GM23338 (cell line): ENCODE results near the gene NLRX1. TPM values are rescaled to one million over a fixed set of nuclear protein-coding genes. Genes with fewer than 3 reads are reported as not detected.

Experiments
- ATAC-seq: fragments of 200-7000 bp; cut with Tn5 transposase; 3 replicates; pipeline ENCODE4 v1.9.1; 2020
- DNase-seq: peaks from one replicate; pipeline ENCODE4 v3.0.0-alpha.2; 2015; ENCODE audit warnings: low spot score
- H2AFZ ChIP-seq: fragments of 200-600 bp; sonication (generic); 2 replicates; pipeline ENCODE4 v1.8.0; 2016; ENCODE audit warnings: antibody characterized with exemption, mild to moderate bottlenecking, moderate library complexity
- H3F3A ChIP-seq: fragments of 200-600 bp; sonication (generic); replicated peaks from 2 replicates; pipeline ENCODE4 v1.8.0; 2017; ENCODE audit warnings: antibody characterized with exemption, mixed run types, low read depth
- H3K27ac ChIP-seq: fragments of 200-600 bp; sonication (generic); 2 replicates; pipeline ENCODE4 v1.6.1; 2016; ENCODE audit warnings: low read depth
- H3K27me3 ChIP-seq: fragments of 200-600 bp; sonication (generic); 2 replicates; pipeline ENCODE4 v1.8.0; 2016; ENCODE audit warnings: mild to moderate bottlenecking, mixed run types, moderate library complexity; ENCODE audit not compliant: insufficient read depth
- H3K36me3 ChIP-seq: fragments of 200-600 bp; sonication (generic); 2 replicates; pipeline ENCODE4 v1.8.0; 2016; ENCODE audit warnings: mild to moderate bottlenecking; ENCODE audit not compliant: insufficient read depth
- H3K4me1 ChIP-seq: fragments of 200-600 bp; sonication (generic); 2 replicates; pipeline ENCODE4 v1.8.0; 2016; ENCODE audit warnings: mild to moderate bottlenecking, moderate library complexity; ENCODE audit not compliant: insufficient read depth
- H3K4me2 ChIP-seq: fragments of 200-600 bp; sonication (generic); 2 replicates; pipeline ENCODE4 v1.7.1; 2017; ENCODE audit warnings: mixed run types
- H3K4me3 ChIP-seq: fragments of 200-600 bp; sonication (generic); 2 replicates; pipeline ENCODE4 v1.6.1; 2016; ENCODE audit warnings: mixed run types
- H3K79me2 ChIP-seq: fragments of 200-600 bp; sonication (generic); replicated peaks from 2 replicates; pipeline ENCODE4 v1.8.0; 2017; ENCODE audit warnings: mild to moderate bottlenecking; ENCODE audit not compliant: insufficient read depth
- H3K9me2 ChIP-seq: fragments of 200-600 bp; sonication (generic); 2 replicates; pipeline ENCODE4 v1.8.0; 2017; ENCODE audit not compliant: insufficient read depth
- H4K20me1 ChIP-seq: fragments of 200-600 bp; sonication (generic); replicated peaks from 2 replicates; pipeline ENCODE4 v1.8.0; 2017; ENCODE audit warnings: mild to moderate bottlenecking; ENCODE audit not compliant: insufficient read depth
- H3K27ac Mint-ChIP-seq: 2 replicates; pipeline ENCODE4 v1.8.0; 2020; ENCODE audit warnings: inconsistent platforms, mild to moderate bottlenecking, moderate library complexity, mixed read lengths
- H3K27me3 Mint-ChIP-seq: 3 replicates; pipeline ENCODE4 v1.8.0; 2022; ENCODE audit warnings: low read depth, mild to moderate bottlenecking, moderate library complexity, mixed read lengths, inconsistent platforms; ENCODE audit not compliant: insufficient read depth, poor library complexity
- H3K36me3 Mint-ChIP-seq: 3 replicates; pipeline ENCODE4 v1.8.0; 2021; ENCODE audit warnings: low read depth, mild to moderate bottlenecking, inconsistent platforms, moderate library complexity, mixed read lengths
- H3K4me1 Mint-ChIP-seq: 3 replicates; pipeline ENCODE4 v1.8.0; 2020; ENCODE audit warnings: mild to moderate bottlenecking, inconsistent platforms, mixed read lengths
- H3K4me3 Mint-ChIP-seq: 3 replicates; pipeline ENCODE4 v1.8.0; 2021; ENCODE audit warnings: moderate library complexity, mild to moderate bottlenecking, inconsistent platforms, mixed read lengths
- H3K9me3 Mint-ChIP-seq: 3 replicates; pipeline ENCODE4 v1.8.0; 2020; ENCODE audit warnings: moderate library complexity, mild to moderate bottlenecking, inconsistent platforms, mixed read lengths
- CREB1 ChIP-seq: fragments of 250-450 bp; sonication (Bioruptor Pico); IDR thresholded peaks from 2 replicates; pipeline ENCODE4 v1.5.0; 2020; ENCODE audit warnings: low read depth, mild to moderate bottlenecking, moderate library complexity
- CTCF ChIP-seq, 2 experiments: fragments of 200-600 bp in 1 of 2; sonication (generic) in 1 of 2; conservative IDR thresholded peaks; 2 replicates each; pipeline versions ENCODE4 v1.5.1 to v1.6.1; 2016 to 2017; ENCODE audit warnings: antibody characterized with exemption in 2 of 2, low read depth in 2 of 2, mild to moderate bottlenecking in 2 of 2, moderate library complexity in 1 of 2
- ETS1 ChIP-seq: IDR thresholded peaks from 2 replicates; pipeline ENCODE4 v1.6.1; 2016; ENCODE audit warnings: antibody characterized with exemption
- EZH2 ChIP-seq: fragments of 200-600 bp; sonication (generic); IDR thresholded peaks from one replicate; pipeline ENCODE4 v1.8.0; 2017; ENCODE audit warnings: antibody characterized with exemption, mild to moderate bottlenecking, low read depth; ENCODE audit not compliant: unreplicated experiment
- EZH2phosphoT487 ChIP-seq: fragments of 200-600 bp; sonication (generic); IDR thresholded peaks from one replicate; pipeline ENCODE4 v1.8.1; 2018; ENCODE audit warnings: antibody characterized with exemption; ENCODE audit not compliant: unreplicated experiment
- JUNB ChIP-seq: IDR thresholded peaks from one replicate; pipeline ENCODE4 v1.6.1; 2016; ENCODE audit warnings: antibody characterized with exemption; ENCODE audit not compliant: unreplicated experiment
- NANOG ChIP-seq: IDR thresholded peaks from 2 replicates; pipeline ENCODE4 v1.6.1; 2016; ENCODE audit warnings: antibody characterized with exemption, borderline replicate concordance
- POLR2AphosphoS5 ChIP-seq: IDR thresholded peaks from 2 replicates; pipeline ENCODE4 v1.6.1; 2016; ENCODE audit warnings: antibody characterized with exemption, low read depth
- STAT1 ChIP-seq: IDR thresholded peaks from one replicate; pipeline ENCODE4 v1.6.1; 2016; ENCODE audit warnings: antibody characterized with exemption; ENCODE audit not compliant: unreplicated experiment
- ZNF114 ChIP-seq: fragments of 250-450 bp; sonication (Bioruptor Pico); IDR thresholded peaks from 2 replicates; pipeline ENCODE4 v1.5.0; 2020; ENCODE audit warnings: mild to moderate bottlenecking, moderate library complexity
- ZNF331 ChIP-seq: fragments of 250-450 bp; sonication (Bioruptor Pico); IDR thresholded peaks from 2 replicates; pipeline ENCODE4 v1.5.0; 2020; ENCODE audit warnings: low read depth, mild to moderate bottlenecking, moderate library complexity
- polyA plus RNA-seq: library from polyadenylated mRNA; unstranded; fragments of >200 nt; fragmentation: Nextera tagmentation; extraction: Ambion mirVana; gene quantifications from 2 replicates; pipeline ENCODE4 v1.2.1, GENCODE V29; 2016
- total RNA-seq: library from RNA; depleted of rRNA; stranded (reverse); fragments of >200 nt; shearing (Covaris generic); gene quantifications from 2 replicates; pipeline ENCODE4 v1.2.3, GENCODE V29; 2014
- TF ChIP-seq, protein P1 (sequence below): IDR thresholded peaks from one replicate; pipeline ENCODE4 v1.6.1; 2018; ENCODE audit warnings: antibody characterized with exemption; ENCODE audit not compliant: unreplicated experiment

Gene NLRX1
- total and polyA plus RNA-seq, 2 experiments from 2014 or later, result 2.8 to 13.8 TPM

- no peak for TF ChIP-seq STAT1
These were observed 47.9 kb upstream of the NLRX1 start (continued) for GRCh38 chr11:119120639-119121007.

- Histone ChIP-seq H4K20me1 (peaks cover 14% of the 10 kb centered on the region; the same call in 1 of the 2 replicates), H3K36me3 (no peaks in the 10 kb centered on the region), H3K79me2 (peaks cover 31% of the 10 kb centered on the region), H3K27me3 (no peaks in the 10 kb centered on the region), H3K27ac (peak within 1 kb of the TSS; percentile 92), H3K4me2 (peak within 1 kb of the TSS; percentile 100), H3K4me1 (peaks cover 13% of the 10 kb centered on the region; the same call in 1 of the 2 replicates), H2AFZ (peak within 1 kb of the TSS; percentile 99), H3K9me2 (no peaks in the 10 kb centered on the region), H3K4me3 (peak within 1 kb of the TSS; percentile 100), H3F3A (peaks cover 14% of the 10 kb centered on the region; the same call in 1 of the 2 replicates)
- H3K36me3 Mint-ChIP-seq, result peaks cover 12% of the 10 kb centered on the region
- no peaks in the 10 kb centered on the region for H3K9me3 Mint-ChIP-seq
- TF ChIP-seq JUNB (no peak), POLR2AphosphoS5 (peak; percentile 92), CREB1 (peak; percentile 25; the same call in 1 of the 2 replicates), ETS1 (0 out of 2 replicates have a peak, but pooled peaks have one; percentile 59), CTCF (conservative IDR thresholded peaks at IDR 0.05; ENCODE audit: low read depth in 2 of 2) (no peak)
- ATAC-seq (peak; percentile 98), DNase-seq (peak; percentile 99)
- peaks cover 15% of the 10 kb centered on the region for H3K27me3 Mint-ChIP-seq
- peak within 1 kb of the TSS; percentile 93 for H3K27ac Mint-ChIP-seq
- peak within 1 kb of the TSS; percentile 94 for H3K4me3 Mint-ChIP-seq
- peaks cover 18% of the 10 kb centered on the region for H3K4me1 Mint-ChIP-seq
These were observed 47.3 kb upstream of the NLRX1 start, which contains the start of gene HINFP for GRCh38 chr11:119121008-119121810. HINFP (plus strand) TSS chr11:119121580; CDS start chr11:119126945, 5,365 bp downstream.

DNA sequence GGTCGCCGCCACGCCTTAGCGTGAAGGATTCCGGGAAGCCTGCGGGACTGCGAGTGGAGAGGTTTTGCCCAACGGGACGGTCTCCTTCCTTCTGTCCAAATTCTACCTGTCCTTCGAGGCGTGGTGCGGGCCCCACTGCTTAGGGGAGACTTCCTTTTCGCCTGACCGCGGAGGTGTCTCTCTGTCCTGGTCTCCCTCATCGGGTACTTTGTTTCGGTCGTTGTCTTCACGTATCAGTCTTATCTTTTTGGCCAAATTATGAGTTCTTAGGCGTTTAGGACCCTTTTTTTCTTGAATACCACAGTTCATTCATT lies 46.8 kb upstream of the NLRX1 start:
- Histone ChIP-seq H3K4me1 (peaks cover 13% of the 10 kb centered on the region; the same call in 1 of the 2 replicates), H3K4me3 (peak overlapping the region; percentile 100), H3K27ac (peak overlapping the region; percentile 92), H3K27me3 (no peaks in the 10 kb centered on the region), H3K36me3 (no peaks in the 10 kb centered on the region), H2AFZ (peak overlapping the region; percentile 99), H3K9me2 (no peaks in the 10 kb centered on the region), H3K4me2 (peak overlapping the region; percentile 100), H3K79me2 (peaks cover 31% of the 10 kb centered on the region), H3F3A (peaks cover 14% of the 10 kb centered on the region; the same call in 1 of the 2 replicates), H4K20me1 (peaks cover 14% of the 10 kb centered on the region; the same call in 1 of the 2 replicates)
- ATAC-seq (no peak), DNase-seq (no peak)
- peaks cover 20% of the 10 kb centered on the region for H3K4me1 Mint-ChIP-seq
- H3K27ac Mint-ChIP-seq, result peak overlapping the region; percentile 72
- peak overlapping the region; percentile 94 for H3K4me3 Mint-ChIP-seq
- peaks cover 12% of the 10 kb centered on the region for H3K36me3 Mint-ChIP-seq
- no peaks in the 10 kb centered on the region for H3K9me3 Mint-ChIP-seq
- peaks cover 15% of the 10 kb centered on the region for H3K27me3 Mint-ChIP-seq
- TF ChIP-seq POLR2AphosphoS5 (no peak), JUNB (no peak), NANOG (no peak), CREB1 (no peak), STAT1 (no peak), EZH2phosphoT487 (no peak), EZH2 (no peak), CTCF (conservative IDR thresholded peaks at IDR 0.05; ENCODE audit: low read depth in 2 of 2) (no peak), ZNF114 (CRISPR knock-in tag) (no peak), ZNF331 (no peak)
- TF ChIP-seq, protein P1, sequence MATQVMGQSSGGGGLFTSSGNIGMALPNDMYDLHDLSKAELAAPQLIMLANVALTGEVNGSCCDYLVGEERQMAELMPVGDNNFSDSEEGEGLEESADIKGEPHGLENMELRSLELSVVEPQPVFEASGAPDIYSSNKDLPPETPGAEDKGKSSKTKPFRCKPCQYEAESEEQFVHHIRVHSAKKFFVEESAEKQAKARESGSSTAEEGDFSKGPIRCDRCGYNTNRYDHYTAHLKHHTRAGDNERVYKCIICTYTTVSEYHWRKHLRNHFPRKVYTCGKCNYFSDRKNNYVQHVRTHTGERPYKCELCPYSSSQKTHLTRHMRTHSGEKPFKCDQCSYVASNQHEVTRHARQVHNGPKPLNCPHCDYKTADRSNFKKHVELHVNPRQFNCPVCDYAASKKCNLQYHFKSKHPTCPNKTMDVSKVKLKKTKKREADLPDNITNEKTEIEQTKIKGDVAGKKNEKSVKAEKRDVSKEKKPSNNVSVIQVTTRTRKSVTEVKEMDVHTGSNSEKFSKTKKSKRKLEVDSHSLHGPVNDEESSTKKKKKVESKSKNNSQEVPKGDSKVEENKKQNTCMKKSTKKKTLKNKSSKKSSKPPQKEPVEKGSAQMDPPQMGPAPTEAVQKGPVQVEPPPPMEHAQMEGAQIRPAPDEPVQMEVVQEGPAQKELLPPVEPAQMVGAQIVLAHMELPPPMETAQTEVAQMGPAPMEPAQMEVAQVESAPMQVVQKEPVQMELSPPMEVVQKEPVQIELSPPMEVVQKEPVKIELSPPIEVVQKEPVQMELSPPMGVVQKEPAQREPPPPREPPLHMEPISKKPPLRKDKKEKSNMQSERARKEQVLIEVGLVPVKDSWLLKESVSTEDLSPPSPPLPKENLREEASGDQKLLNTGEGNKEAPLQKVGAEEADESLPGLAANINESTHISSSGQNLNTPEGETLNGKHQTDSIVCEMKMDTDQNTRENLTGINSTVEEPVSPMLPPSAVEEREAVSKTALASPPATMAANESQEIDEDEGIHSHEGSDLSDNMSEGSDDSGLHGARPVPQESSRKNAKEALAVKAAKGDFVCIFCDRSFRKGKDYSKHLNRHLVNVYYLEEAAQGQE, result no peak
